ENCODE measurements around the gene MVB12B.
A peak's percentile ranks its signal among the peaks of the same experiment; 100 is the strongest.

The MVB12B gene

GRCh38 chr9:126516936-126517832, 190.6 kb downstream of the MVB12B start:
- TF ChIP-seq GATA2 (IDR thresholded peaks at IDR 0.05; ENCODE audit: low read depth, low read length) (peak; percentile 78), GATA3 (IDR thresholded peaks at IDR 0.05; ENCODE audit: low read depth, low read length) (peak; percentile 69; the same call in 1 of the 2 replicates)

- TF ChIP-seq GATA3 (IDR thresholded peaks at IDR 0.05; ENCODE audit: low read depth, low read length) (0 out of 2 replicates have a peak, but pooled peaks have one; percentile 10), GATA2 (IDR thresholded peaks at IDR 0.05; ENCODE audit: low read depth, low read length) (no peak)
Observed at GRCh38 chr9:126517833-126518356, 191.3 kb downstream of the MVB12B start.

DNA sequence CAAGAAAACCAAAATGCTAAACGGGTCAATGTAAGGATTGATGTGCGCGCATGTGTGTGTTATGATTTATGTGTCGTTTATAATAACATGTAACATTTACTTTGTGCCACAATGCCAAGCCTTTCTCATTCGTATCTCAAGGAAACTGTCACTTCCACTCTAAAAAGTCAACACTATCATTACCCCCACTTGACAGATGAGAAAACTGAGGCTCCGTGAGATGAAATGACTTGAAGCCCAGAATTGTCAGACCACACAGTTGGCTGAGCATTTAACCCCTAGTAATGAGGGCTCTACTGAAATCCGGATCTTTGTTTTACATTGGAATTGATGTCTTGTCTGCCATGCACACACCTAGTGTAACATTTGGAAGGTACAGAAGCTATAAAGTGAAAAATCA, 192.1 kb downstream of the MVB12B start:
- TF ChIP-seq GATA2 (IDR thresholded peaks at IDR 0.05; ENCODE audit: low read depth, low read length): no peak

DNA sequence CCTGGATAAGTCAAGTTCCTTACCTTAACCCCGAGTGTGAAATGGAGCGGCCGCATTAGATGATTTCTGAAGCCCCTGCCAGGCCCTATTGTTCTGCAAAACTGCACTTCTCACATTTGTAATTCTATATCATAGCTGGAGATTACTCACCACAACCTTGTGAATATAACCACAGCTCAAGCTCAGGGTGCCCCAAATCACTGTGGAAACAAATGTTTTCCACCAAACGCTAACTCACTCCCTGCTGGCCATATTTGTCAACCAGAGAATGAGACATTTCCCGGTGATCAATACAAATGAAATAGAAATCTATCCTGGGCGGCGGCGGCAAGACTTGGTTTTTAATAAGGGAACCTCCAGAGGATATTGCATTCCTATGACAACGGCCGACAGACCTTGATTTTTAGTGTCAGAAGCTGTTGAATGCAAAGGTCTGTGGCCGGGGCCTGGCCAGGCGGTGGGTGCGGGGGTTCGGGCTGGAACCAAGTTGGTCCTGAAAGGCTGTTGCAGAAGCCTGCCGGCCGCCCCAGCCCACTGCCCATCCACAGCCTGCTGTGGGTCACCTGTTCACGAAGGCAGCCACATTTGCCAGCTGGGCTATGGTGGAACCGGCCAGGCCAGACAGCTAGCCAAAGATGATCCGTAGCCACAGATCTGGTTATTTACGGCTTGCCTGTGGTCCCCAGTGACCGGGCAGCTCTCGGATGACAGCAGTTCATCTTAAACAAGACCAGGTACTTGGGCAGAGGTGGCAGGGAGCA, 193.2 kb downstream of the MVB12B start:
- TF ChIP-seq GATA3 (IDR thresholded peaks at IDR 0.05; ENCODE audit: low read depth, low read length) (no peak), GATA2 (IDR thresholded peaks at IDR 0.05; ENCODE audit: low read depth, low read length) (no peak)

DNA sequence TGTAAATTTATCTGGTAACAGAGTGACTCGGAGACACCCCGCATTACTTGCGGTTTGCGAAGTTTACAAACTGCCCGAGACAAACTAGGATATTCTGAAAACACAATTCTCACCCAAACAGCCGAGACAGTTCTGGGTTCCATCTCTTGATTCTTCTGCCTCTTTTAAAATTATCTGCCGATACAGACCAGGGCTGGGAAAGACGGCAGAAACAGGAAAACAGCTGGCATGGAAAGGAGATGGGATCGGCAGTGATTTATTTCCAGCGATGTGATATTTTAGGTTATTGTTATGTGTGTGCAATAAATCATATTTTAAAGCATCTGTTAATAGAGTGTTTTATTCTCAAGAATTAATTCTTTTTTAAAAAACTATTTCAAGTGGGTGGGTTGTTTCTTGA, 193.8 kb downstream of the MVB12B start:
- TF ChIP-seq GATA3 (IDR thresholded peaks at IDR 0.05; ENCODE audit: low read depth, low read length): no peak; the same call in 1 of the 2 replicates
- peak; percentile 80 for TF ChIP-seq GATA2 (IDR thresholded peaks at IDR 0.05; ENCODE audit: low read depth, low read length)

DNA sequence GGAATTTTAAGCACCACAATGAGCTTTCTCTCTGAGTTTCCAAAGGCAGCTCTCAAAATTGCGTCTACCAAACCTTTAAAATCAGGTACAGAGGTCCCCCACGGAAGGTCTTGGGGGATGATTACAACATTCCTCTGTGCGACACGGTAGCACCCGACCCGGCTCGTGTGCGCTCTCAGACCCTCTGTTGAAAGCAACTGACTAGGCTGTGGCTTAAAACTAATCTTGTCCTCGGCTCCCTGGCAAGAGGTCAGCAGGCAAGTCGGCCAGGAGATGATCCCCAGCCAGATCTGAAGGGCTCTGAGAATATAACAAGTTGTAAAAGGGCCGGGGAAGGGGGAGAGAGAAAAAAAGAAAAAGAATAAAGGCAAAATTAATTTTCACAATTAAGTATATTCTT, 194.5 kb downstream of the MVB12B start:
- no peak for TF ChIP-seq GATA3 (IDR thresholded peaks at IDR 0.05; ENCODE audit: low read depth, low read length)
- no peak for TF ChIP-seq GATA2 (IDR thresholded peaks at IDR 0.05; ENCODE audit: low read depth, low read length)

GRCh38 chr9:126521551-126521950, 194.9 kb downstream of the MVB12B start:
- no peak for TF ChIP-seq GATA2 (IDR thresholded peaks at IDR 0.05; ENCODE audit: low read depth, low read length)
- TF ChIP-seq GATA3 (IDR thresholded peaks at IDR 0.05; ENCODE audit: low read depth, low read length): no peak

- no peak for TF ChIP-seq GATA3 (IDR thresholded peaks at IDR 0.05; ENCODE audit: low read depth, low read length)
- no peak for TF ChIP-seq GATA2 (IDR thresholded peaks at IDR 0.05; ENCODE audit: low read depth, low read length)
Observed at GRCh38 chr9:126521976-126522590, 195.5 kb downstream of the MVB12B start.

DNA sequence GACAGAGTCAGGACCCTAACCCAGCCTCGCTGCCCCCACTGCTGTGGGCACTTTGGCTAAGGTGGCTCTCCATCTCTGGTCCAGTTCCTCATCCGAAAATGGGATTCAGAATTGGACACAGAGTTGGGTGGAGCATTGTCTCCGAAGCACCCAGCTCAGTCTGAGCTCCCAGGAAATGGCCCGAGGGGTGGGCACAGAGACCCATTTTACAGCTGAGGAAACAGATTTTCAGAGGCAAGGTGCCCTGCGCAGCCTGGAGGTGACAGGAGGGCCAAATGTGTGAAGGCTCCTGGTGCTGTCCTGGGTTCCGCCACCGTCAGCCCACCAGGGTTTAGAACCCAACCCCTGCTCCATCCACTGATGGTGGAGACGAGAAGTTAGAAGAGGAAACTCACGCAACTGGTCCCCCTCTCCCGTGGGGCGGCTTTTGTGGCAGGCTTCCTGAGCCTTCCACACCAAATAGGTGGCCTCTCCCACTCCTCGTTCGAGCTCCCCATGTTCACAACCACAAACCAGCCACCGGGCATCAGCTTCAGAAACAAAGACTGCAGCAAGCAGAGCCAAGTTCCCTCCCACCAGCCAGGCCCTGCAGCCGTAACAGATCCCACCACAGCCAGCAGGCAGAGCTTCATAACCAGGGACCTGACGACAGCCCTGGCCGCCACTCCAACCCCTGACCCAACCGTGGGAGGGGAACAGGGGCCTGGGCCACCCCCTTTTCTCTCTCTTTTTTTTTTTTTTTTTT, 196.2 kb downstream of the MVB12B start:
- TF ChIP-seq GATA2 (IDR thresholded peaks at IDR 0.05; ENCODE audit: low read depth, low read length): no peak
- no peak for TF ChIP-seq GATA3 (IDR thresholded peaks at IDR 0.05; ENCODE audit: low read depth, low read length)

DNA sequence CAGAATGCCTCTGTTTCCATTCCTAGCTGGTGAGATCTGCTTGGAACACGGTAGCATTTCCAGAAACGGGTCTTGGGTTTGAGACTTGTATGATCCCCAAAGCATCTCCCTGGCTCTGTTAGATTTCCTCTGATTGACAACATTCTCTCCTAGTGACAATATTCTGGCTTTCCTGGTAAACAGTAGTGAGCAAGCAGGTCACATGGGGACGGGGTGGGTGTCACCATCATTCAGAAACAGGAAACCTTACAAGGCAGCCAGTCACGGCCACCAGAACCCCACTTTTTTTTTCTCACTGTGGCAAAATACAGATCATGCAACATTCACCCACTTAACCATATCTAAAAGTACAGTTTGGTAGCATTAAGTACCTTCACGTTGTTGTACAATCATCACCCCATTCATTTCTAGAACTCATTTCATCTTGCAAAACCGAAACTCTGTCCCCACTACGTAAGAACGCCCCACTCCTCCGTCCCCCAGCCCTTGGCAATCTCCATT, 197.0 kb downstream of the MVB12B start:
- TF ChIP-seq GATA2 (IDR thresholded peaks at IDR 0.05; ENCODE audit: low read depth, low read length) (no peak), GATA3 (IDR thresholded peaks at IDR 0.05; ENCODE audit: low read depth, low read length) (no peak)

DNA sequence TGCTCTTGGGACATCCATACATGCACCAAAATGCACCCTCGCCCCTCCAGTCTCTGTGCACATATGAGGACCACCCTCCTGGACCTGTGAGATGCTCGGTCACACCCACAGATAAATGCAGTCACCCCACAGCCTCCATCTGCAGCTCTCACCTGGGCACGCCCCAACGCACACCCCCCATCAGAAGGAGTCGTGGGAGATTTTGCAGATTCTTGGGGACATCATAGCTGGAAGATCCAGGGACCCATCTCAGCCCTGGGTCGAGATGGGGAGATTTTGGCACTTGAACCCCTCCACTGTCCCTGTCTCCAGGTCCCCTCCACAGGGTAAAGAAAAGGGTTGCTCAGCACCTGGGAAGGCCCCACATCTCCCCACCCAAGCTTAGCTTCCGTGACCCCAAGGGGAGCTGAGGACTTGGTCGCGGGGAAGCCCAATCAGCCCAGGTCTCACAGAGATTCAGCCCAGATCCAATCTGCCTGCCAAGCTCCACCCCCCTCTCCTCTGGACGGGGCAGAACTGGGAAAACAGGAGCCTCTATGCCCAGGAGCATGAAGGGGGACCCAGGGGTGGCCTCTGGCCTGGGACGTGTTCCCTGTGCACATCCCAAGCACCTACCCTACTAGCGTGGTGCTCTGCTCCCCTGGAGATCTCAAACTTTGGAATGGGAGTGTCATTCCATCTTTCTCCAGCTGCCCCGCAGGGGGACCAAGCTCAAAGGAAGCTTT, 197.9 kb downstream of the MVB12B start:
- no peak for TF ChIP-seq GATA3 (IDR thresholded peaks at IDR 0.05; ENCODE audit: low read depth, low read length)
- no peak for TF ChIP-seq GATA2 (IDR thresholded peaks at IDR 0.05; ENCODE audit: low read depth, low read length)

DNA sequence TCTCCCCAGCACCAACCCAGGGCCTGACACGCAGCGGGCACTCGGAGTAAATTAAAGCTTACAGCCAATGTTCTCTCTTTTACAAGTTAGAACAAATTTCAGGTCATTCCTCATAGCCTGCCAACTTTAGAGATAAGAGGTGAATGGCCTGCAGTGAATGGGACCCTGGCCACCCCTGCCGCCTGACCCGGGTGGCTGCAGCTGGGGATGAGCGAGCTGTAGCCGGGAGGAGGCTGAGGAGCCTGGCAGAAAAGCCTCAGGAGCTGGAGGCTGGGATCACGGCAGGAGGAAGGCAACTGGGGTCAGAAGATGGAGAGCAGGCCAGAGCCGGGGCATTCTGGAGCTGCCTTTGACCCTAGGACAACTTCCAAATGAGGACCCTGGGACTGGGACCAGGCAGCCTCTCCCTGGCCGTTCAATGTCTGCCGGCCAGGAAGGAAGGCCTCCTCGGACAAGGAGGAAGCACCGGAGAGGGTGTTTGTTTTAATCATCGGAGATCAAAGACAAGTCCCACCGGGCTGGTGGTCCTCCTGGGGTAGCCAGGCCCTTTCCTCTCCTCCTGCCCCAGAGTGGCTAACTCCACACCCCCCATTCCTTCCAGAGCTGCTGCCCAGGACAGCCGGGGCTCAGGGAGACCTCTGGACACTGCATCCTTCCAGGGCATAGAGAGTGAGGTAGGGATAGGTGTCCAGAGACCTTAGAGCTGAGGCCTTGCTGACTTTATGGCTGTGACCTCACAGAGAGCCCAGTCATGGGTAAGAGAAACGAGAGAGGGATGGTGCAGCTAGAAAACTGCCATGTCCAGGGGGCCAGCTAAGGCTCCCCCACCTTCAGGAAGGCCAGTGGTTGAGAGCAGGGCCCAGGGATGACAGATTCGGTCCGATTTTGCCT, 199.8 kb downstream of the MVB12B start:
- TF ChIP-seq GATA2 (IDR thresholded peaks at IDR 0.05; ENCODE audit: low read depth, low read length): no peak
- no peak for TF ChIP-seq GATA3 (IDR thresholded peaks at IDR 0.05; ENCODE audit: low read depth, low read length)
